ENCODE results near the gene NUDT22.

NUDT22 gene

GRCh38 chr11:64263021-64263946 is 37.2 kb downstream of the NUDT22 start:
- intact Hi-C loops (cut with DNase I) = no loop called here
- DNase-seq = no peak

GRCh38 chr11:64263947-64264317 is 37.9 kb downstream of the NUDT22 start:
- intact Hi-C loops (cut with DNase I) = no loop called here
- no peak for DNase-seq

GRCh38 chr11:64264371-64264852 is 38.3 kb downstream of the NUDT22 start:
- intact Hi-C loops (cut with DNase I) = no loop called here
- no peak for DNase-seq

GRCh38 chr11:64265176-64266160 is 39.4 kb downstream of the NUDT22 start:
- intact Hi-C loops (cut with DNase I) = no loop called here
- no peak for DNase-seq

- intact Hi-C loops (cut with DNase I) = no loop called here
- DNase-seq = no peak
Observed at GRCh38 chr11:64266339-64266738, 40.3 kb downstream of the NUDT22 start.

GRCh38 chr11:64267207-64267945 is 41.3 kb downstream of the NUDT22 start:
- intact Hi-C loops (cut with DNase I) = no loop called here
- no peak for DNase-seq

GRCh38 chr11:64268025-64268892 is 42.2 kb downstream of the NUDT22 start:
- intact Hi-C loops (cut with DNase I) = no loop called here
- no peak for DNase-seq

- intact Hi-C loops (cut with DNase I) = no loop called here
- peak in 17 of 42 donors; percentile 28 to 72 (median 52) for DNase-seq
Observed at GRCh38 chr11:64268893-64269539, 42.9 kb downstream of the NUDT22 start.

GRCh38 chr11:64269540-64270220 is 43.6 kb downstream of the NUDT22 start:
- peak; percentile 98 to 100 (median 99) for DNase-seq
- intact Hi-C loops (cut with DNase I) = loop anchor here (2.0 kb wide), 2 partner anchors 15 to 35 kb away; partner anchors contain the start of genes BAD, ESRRA and GPR137

- DNase-seq = no peak
- intact Hi-C loops (cut with DNase I) = no loop called here
Observed at GRCh38 chr11:64275031-64275800, 49.1 kb downstream of the NUDT22 start.

- intact Hi-C loops (cut with DNase I) = no loop called here
- no peak for DNase-seq
Observed at GRCh38 chr11:64275841-64276240, 49.8 kb downstream of the NUDT22 start.

GRCh38 chr11:64276653-64277431 is 50.8 kb downstream of the NUDT22 start:
- intact Hi-C loops (cut with DNase I) = no loop called here

GRCh38 chr11:64278576-64279190 is 52.6 kb downstream of the NUDT22 start:
- intact Hi-C loops (cut with DNase I) = no loop called here
- DNase-seq = no peak

More at GRCh38 chr11:64276653-64277431, 50.8 kb downstream of the NUDT22 start:
- DNase-seq = no peak

Data from head of caudate nucleus (tissue), 42 donors.